GM12878 (cell line): ENCODE data around the gene WSCD2. TPM values are rescaled to one million over a fixed set of nuclear protein-coding genes. Genes with fewer than 3 reads are reported as not detected.

Experiments used
- ATAC-seq: fragments of 200-7000 bp; cut with Tn5 transposase; 3 replicates; pipeline ENCODE4 v1.9.1; 2020; ENCODE audit warnings: mild to moderate bottlenecking, moderate library complexity
- BruUV-seq: library from RNA; stranded (reverse); fragments of 400-500 nt; replicated peaks from 2 replicates; lab custom pipeline; 2021; lab: Mats Ljungman, UMichigan
- CTCF ChIA-PET: fragments of 300-600 bp; sonication (Branson Sonifier 250); formaldehyde crosslinking; extraction: SDS; loops from one replicate; lab custom pipeline; 2021; ENCODE audit warnings: inconsistent platforms; lab: Yijun Ruan, JAX
- POLR2A ChIA-PET: fragments of 350-600 bp; formaldehyde crosslinking; extraction: SDS; loops from one replicate; lab custom pipeline; 2021; ENCODE audit warnings: inconsistent platforms; lab: Charles Lee
- RAD21 ChIA-PET: fragments of 300-600 bp; sonication (Branson Sonifier 250); formaldehyde crosslinking; loops from one replicate; lab custom pipeline; 2023; ENCODE audit warnings: antibody characterized with exemption; ENCODE audit not compliant: unreplicated experiment; lab: Charles Lee
- SMC1A ChIA-PET: fragments of 300-600 bp; sonication (Branson Sonifier 250); formaldehyde crosslinking; loops from one replicate; lab custom pipeline; 2023; ENCODE audit not compliant: unreplicated experiment, uncharacterized antibody; lab: Charles Lee
- DNase-seq: peaks from one replicate; pipeline ENCODE4 v3.0.0-alpha.2; 2011; ENCODE audit warnings: low read depth, low spot score
- FAIRE-seq: peaks from 3 replicates; lab custom pipeline; 2011; peaks lifted over from hg19 to GRCh38; lab: Jason Lieb, UNC
- H2AFZ ChIP-seq: 2 replicates; pipeline ENCODE4 v1.6.0; 2011; ENCODE audit warnings: low read depth, low read length, control low read depth; ENCODE audit not compliant: control insufficient read depth
- H3K27ac ChIP-seq: 2 replicates; pipeline ENCODE4 v1.5.1; 2011; ENCODE audit warnings: control low read depth; ENCODE audit not compliant: control insufficient read depth, insufficient read depth
- H3K27me3 ChIP-seq, 2 experiments: replicated peaks in 1 of 2; 2 replicates each; pipeline versions ENCODE4 v1.6.0 to v1.6.1; 2011; ENCODE audit warnings: low read length in 1 of 2; ENCODE audit not compliant: control insufficient read depth in 2 of 2, insufficient read depth in 2 of 2
- H3K36me3 ChIP-seq, 2 experiments: 2 replicates each; pipeline ENCODE4 v1.5.1; 2011; ENCODE audit warnings: low read length in 1 of 2; ENCODE audit not compliant: control insufficient read depth in 2 of 2, insufficient read depth in 2 of 2
- H3K4me1 ChIP-seq: 2 replicates; pipeline ENCODE4 v1.6.1; 2011; ENCODE audit warnings: mild to moderate bottlenecking, low read length, moderate library complexity, mixed read lengths; ENCODE audit not compliant: control insufficient read depth, insufficient read depth
- H3K4me2 ChIP-seq: 2 replicates; pipeline ENCODE4 v1.6.0; 2011; ENCODE audit warnings: control low read depth; ENCODE audit not compliant: control insufficient read depth, insufficient read depth
- H3K4me3 ChIP-seq: fragments of 200-600 bp; sonication (generic); 2 replicates; pipeline ENCODE4 v1.5.1; 2016
- H3K79me2 ChIP-seq: 2 replicates; pipeline ENCODE4 v1.6.0; 2011; ENCODE audit warnings: low read length; ENCODE audit not compliant: control insufficient read depth, insufficient read depth
- H3K9ac ChIP-seq: 2 replicates; pipeline ENCODE4 v1.8.0; 2011; ENCODE audit warnings: low read length, control low read depth, mixed read lengths; ENCODE audit not compliant: control insufficient read depth, insufficient read depth
- H3K9me3 ChIP-seq: replicated peaks from 3 replicates; pipeline ENCODE4 v1.5.1; 2011; ENCODE audit warnings: mild to moderate bottlenecking, low read length; ENCODE audit not compliant: control insufficient read depth, insufficient read depth
- H4K20me1 ChIP-seq: 2 replicates; pipeline ENCODE4 v1.6.0; 2011; ENCODE audit not compliant: control insufficient read depth, insufficient read depth
- ATF2 ChIP-seq: IDR thresholded peaks from 2 replicates; pipeline ENCODE4 v1.6.1; 2012; ENCODE audit warnings: low read length, inconsistent platforms
- BACH1 ChIP-seq: fragments of 450-650 bp; IDR thresholded peaks from 2 replicates; pipeline ENCODE4 v1.6.1; 2017; ENCODE audit warnings: mild to moderate bottlenecking, borderline replicate concordance
- BCLAF1 ChIP-seq: fragments of 450-650 bp; IDR thresholded peaks from 2 replicates; pipeline ENCODE4 v1.6.1; 2017; ENCODE audit warnings: antibody characterized with exemption, mild to moderate bottlenecking, moderate library complexity
- CBFB ChIP-seq: IDR thresholded peaks from 2 replicates; pipeline ENCODE4 v1.6.1; 2016; ENCODE audit warnings: antibody characterized with exemption, low read depth
- CBX3 ChIP-seq: fragments of 200-600 bp; sonication (generic); IDR thresholded peaks from 2 replicates; pipeline ENCODE4 v1.6.1; 2016; ENCODE audit warnings: low read depth, borderline replicate concordance
- ELK1 ChIP-seq: IDR thresholded peaks from 2 replicates; pipeline ENCODE4 v1.6.1; 2012; ENCODE audit warnings: low read depth, low read length, improper control_type of control experiment
- ESRRA ChIP-seq: IDR thresholded peaks from 2 replicates; pipeline ENCODE4 v1.6.1; 2012; ENCODE audit warnings: mild to moderate bottlenecking, low read length, improper control_type of control experiment
- MTA2 ChIP-seq: fragments of 450-650 bp; IDR thresholded peaks from 2 replicates; pipeline ENCODE4 v1.6.1; 2016; ENCODE audit warnings: low read depth, mild to moderate bottlenecking, moderate library complexity
- NBN ChIP-seq: fragments of 450-650 bp; IDR thresholded peaks from 2 replicates; pipeline ENCODE4 v1.6.1; 2016
- NR2C1 ChIP-seq: fragments of 450-650 bp; IDR thresholded peaks from 2 replicates; pipeline ENCODE4 v1.6.1; 2017; ENCODE audit warnings: antibody characterized with exemption, mild to moderate bottlenecking, moderate library complexity
- SIN3A ChIP-seq: IDR thresholded peaks from 2 replicates; pipeline ENCODE4 v1.6.1; 2012; ENCODE audit warnings: low read depth, low read length, improper control_type of control experiment
- in situ Hi-C: fragments of 300-500 bp; cut with MboI; formaldehyde crosslinking; loops from 9 replicates; pipeline ENCODE4 v1.14.3; 2018; ENCODE audit warnings: mixed read lengths
- intact Hi-C: fragments of 100-400 bp; cut with micrococcal nuclease; formaldehyde crosslinking; loops from one replicate; pipeline ENCODE4 v1.14.2; 2022; ENCODE audit not compliant: unreplicated experiment
- polyA plus RNA-seq, 11 experiments: library from polyadenylated mRNA; depleted of rRNA in 4 of 11; unstranded in 6 of 11; stranded (reverse) in 5 of 11; fragments of >200 nt; fragmentation: Nextera tagmentation in 4 of 11; fragmentation: Illumina TruSeq in 1 of 11; extraction: Ambion mirVana in 4 of 11; extraction: Trizol in 1 of 11; gene quantifications; 1 replicate in 1 of 11; 2 replicates in 10 of 11; pipeline versions ENCODE4 v1.2.1 to v1.2.3, GENCODE V29; 2011 to 2016; ENCODE audit warnings: inconsistent platforms in 2 of 11, missing spikeins in 2 of 11, low read depth in 1 of 11
- total RNA-seq, 4 experiments: library from RNA; depleted of rRNA in 3 of 4; stranded (reverse); fragments of >200 nt in 3 of 4; fragmentation: Illumina TruSeq in 1 of 4; extraction: Trizol in 1 of 4; gene quantifications; 2 replicates each; pipeline versions ENCODE4 v1.2.1 to v1.2.3, GENCODE V29; 2013 to 2021
- TF ChIP-seq, protein P1 (sequence below): fragments of 450-650 bp; formaldehyde crosslinking; IDR thresholded peaks from 2 replicates; pipeline ENCODE4 v1.5.0; 2022; ENCODE audit warnings: mild to moderate bottlenecking, missing genetic modification characterization
- TF ChIP-seq, protein P2 (sequence below): fragments of 450-650 bp; IDR thresholded peaks from 2 replicates; pipeline ENCODE4 v1.6.1; 2016; ENCODE audit warnings: mild to moderate bottlenecking

The WSCD2 gene
- total and polyA plus RNA-seq, 10 of the 15 experiments (the other 5 are each of a cell fraction or from before 2014, with no cell fraction given) = 0.41 TPM; not detected in 9

- Histone ChIP-seq H2AFZ (no peak overlapping the region), H3K27me3 (no peaks in the 10 kb centered on the region), H3K79me2 (no peaks in the 10 kb centered on the region), H3K4me2 (no peak overlapping the region), H3K36me3 (no peaks in the 10 kb centered on the region), H3K27ac (no peak overlapping the region), H3K9me3 (no peaks in the 10 kb centered on the region), H3K4me1 (peaks cover 6% of the 10 kb centered on the region; the same call in 1 of the 2 replicates), H3K4me3 (no peak overlapping the region), H4K20me1 (no peaks in the 10 kb centered on the region), H3K9ac (no peak overlapping the region)
- intact Hi-C loops = no loop called here
- DNase-seq = no peak
- no peak for ATAC-seq
- no TSS peak for BruUV-seq
- RAD21 ChIA-PET = no interaction called here
- in situ Hi-C loops = no loop called here
- POLR2A ChIA-PET = no interaction called here
- SMC1A ChIA-PET = no interaction called here
- FAIRE-seq = no peak
- CTCF ChIA-PET = interaction anchor here (1.1 kb wide), 1 partner anchor 19 kb away, joined by 3 read pairs; no protein-coding TSS in a partner anchor
- TF ChIP-seq MTA2 (no peak), BCLAF1 (no peak), ESRRA (no peak), CBFB (no peak), NBN (no peak), CBX3 (no peak), ATF2 (no peak), BACH1 (no peak), NR2C1 (no peak), SIN3A (no peak), ELK1 (no peak)
- TF ChIP-seq, protein P1, sequence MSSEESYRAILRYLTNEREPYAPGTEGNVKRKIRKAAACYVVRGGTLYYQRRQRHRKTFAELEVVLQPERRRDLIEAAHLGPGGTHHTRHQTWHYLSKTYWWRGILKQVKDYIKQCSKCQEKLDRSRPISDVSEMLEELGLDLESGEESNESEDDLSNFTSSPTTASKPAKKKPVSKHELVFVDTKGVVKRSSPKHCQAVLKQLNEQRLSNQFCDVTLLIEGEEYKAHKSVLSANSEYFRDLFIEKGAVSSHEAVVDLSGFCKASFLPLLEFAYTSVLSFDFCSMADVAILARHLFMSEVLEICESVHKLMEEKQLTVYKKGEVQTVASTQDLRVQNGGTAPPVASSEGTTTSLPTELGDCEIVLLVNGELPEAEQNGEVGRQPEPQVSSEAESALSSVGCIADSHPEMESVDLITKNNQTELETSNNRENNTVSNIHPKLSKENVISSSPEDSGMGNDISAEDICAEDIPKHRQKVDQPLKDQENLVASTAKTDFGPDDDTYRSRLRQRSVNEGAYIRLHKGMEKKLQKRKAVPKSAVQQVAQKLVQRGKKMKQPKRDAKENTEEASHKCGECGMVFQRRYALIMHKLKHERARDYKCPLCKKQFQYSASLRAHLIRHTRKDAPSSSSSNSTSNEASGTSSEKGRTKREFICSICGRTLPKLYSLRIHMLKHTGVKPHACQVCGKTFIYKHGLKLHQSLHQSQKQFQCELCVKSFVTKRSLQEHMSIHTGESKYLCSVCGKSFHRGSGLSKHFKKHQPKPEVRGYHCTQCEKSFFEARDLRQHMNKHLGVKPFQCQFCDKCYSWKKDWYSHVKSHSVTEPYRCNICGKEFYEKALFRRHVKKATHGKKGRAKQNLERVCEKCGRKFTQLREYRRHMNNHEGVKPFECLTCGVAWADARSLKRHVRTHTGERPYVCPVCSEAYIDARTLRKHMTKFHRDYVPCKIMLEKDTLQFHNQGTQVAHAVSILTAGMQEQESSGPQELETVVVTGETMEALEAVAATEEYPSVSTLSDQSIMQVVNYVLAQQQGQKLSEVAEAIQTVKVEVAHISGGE (CRISPR knock-in tag) = no peak
- TF ChIP-seq, protein P2, sequence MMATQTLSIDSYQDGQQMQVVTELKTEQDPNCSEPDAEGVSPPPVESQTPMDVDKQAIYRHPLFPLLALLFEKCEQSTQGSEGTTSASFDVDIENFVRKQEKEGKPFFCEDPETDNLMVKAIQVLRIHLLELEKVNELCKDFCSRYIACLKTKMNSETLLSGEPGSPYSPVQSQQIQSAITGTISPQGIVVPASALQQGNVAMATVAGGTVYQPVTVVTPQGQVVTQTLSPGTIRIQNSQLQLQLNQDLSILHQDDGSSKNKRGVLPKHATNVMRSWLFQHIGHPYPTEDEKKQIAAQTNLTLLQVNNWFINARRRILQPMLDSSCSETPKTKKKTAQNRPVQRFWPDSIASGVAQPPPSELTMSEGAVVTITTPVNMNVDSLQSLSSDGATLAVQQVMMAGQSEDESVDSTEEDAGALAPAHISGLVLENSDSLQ = no peak
These were observed 11.2 kb upstream of the WSCD2 start for GRCh38 chr12:108117902-108118301.
